ENCODE results near the gene IL20RB. TPM values are rescaled to one million over a fixed set of nuclear protein-coding genes. Genes with fewer than 3 reads are reported as not detected.

IL20RB gene
- total RNA-seq, 1 donor from 2014 or later: 3.7 TPM

DNA sequence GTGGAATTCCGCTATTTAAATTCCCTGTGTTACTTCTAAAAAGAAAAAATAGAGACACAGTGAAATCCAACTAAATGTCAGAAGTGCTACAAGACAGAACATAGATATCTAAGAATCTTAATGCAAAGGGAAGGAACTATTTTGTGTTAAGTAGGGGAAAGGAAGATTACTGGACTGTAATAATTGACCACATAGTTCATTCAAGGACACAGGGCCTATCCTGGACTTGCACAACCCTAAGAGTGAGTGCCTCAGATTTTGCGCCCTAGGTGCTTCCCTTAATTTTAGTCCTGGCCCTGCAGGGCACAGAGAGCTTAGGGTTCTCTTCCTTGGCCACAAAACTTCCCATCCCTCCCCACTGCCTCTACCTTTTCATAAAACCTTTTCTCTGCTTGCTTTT lies 3.5 kb upstream of the IL20RB start:
- Histone ChIP-seq H3K4me3 (no peak overlapping the region), H3K27me3 (no peaks in the 10 kb centered on the region), H3K27ac (no peak overlapping the region), H3K4me1 (peaks cover 25% of the 10 kb centered on the region), H3K36me3 (no peaks in the 10 kb centered on the region), H3K9me3 (no peaks in the 10 kb centered on the region)
- TF ChIP-seq, protein P1, sequence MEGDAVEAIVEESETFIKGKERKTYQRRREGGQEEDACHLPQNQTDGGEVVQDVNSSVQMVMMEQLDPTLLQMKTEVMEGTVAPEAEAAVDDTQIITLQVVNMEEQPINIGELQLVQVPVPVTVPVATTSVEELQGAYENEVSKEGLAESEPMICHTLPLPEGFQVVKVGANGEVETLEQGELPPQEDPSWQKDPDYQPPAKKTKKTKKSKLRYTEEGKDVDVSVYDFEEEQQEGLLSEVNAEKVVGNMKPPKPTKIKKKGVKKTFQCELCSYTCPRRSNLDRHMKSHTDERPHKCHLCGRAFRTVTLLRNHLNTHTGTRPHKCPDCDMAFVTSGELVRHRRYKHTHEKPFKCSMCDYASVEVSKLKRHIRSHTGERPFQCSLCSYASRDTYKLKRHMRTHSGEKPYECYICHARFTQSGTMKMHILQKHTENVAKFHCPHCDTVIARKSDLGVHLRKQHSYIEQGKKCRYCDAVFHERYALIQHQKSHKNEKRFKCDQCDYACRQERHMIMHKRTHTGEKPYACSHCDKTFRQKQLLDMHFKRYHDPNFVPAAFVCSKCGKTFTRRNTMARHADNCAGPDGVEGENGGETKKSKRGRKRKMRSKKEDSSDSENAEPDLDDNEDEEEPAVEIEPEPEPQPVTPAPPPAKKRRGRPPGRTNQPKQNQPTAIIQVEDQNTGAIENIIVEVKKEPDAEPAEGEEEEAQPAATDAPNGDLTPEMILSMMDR (IDR thresholded peaks at IDR 0.05): no peak
- ATAC-seq (peak; percentile 70), DNase-seq (no peak)
- intact Hi-C loops (cut with DNase I): no loop called here

DNA sequence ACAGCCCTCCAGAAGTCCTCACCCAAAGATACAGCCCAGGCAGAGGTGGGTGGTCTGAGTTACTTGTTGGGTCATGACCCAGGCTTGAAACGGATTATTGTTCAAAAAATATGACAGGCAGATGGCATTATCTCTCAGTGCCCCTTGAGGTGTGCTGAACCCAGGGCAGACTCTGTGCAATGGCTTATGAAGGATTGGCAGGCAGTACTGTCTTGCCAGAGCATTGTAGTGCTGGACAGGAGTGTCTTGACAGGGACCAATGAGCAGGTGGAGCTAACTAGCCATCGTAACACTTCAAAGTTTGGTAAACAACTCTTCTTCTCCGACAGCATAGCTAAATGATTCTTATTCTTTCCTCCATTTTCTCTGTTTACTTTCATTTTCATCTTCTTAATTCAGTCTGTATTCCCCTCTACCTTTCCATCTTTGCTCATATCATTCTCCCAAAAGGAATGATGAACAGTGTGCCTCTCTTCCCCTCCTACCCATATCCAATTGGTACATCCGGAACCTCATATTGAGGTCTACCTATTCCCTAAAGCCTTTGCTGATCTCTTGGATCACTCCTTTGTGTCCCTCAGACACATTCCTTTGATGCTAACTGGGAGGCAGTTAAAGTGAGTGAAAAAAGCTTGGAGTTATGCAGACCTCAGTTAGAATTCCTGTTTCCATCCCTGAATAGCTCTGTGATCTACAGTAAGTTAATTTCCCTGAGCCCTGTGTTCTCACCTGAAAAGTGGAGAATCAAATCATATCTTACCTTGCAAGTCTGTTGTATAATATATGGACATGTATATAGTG lies 2.6 kb upstream of the IL20RB start:
- DNase-seq: no peak
- Histone ChIP-seq H3K4me1 (peaks cover 16% of the 10 kb centered on the region), H3K36me3 (no peaks in the 10 kb centered on the region), H3K27ac (no peak overlapping the region), H3K4me3 (no peak overlapping the region), H3K27me3 (no peaks in the 10 kb centered on the region), H3K9me3 (no peaks in the 10 kb centered on the region)
- ATAC-seq: no peak
- intact Hi-C loops (cut with DNase I): no loop called here
- TF ChIP-seq, protein P1 (IDR thresholded peaks at IDR 0.05): no peak

DNA sequence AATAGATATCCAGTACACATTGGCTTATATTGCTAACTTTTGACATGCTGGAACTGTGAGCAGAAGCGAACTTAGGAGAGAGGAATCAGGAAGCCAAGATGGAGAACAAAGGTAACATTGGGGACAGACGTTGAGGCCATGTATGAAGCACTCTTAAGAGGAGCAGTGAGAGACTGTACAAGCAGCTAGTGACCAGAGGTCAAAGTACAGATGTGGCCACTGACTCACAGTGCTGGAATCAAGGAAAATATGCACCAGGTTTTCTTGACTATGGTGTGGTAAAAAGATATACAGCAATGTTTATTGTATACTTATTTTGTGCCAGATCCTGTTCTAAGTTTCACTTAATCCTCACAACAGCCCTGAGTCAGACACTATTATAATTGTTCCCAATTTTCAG lies 2.0 kb upstream of the IL20RB start:
- H3K27ac ChIP-seq: no peak overlapping the region
- H3K27me3 ChIP-seq: no peaks in the 10 kb centered on the region
- H3K4me1 ChIP-seq: peaks cover 12% of the 10 kb centered on the region
- no peaks in the 10 kb centered on the region for H3K9me3 ChIP-seq
- H3K36me3 ChIP-seq: no peaks in the 10 kb centered on the region
- TF ChIP-seq, protein P1 (IDR thresholded peaks at IDR 0.05): no peak
- ATAC-seq (peak; percentile 63), DNase-seq (no peak)
- intact Hi-C loops (cut with DNase I): no loop called here
- no peak overlapping the region for H3K4me3 ChIP-seq

DNA sequence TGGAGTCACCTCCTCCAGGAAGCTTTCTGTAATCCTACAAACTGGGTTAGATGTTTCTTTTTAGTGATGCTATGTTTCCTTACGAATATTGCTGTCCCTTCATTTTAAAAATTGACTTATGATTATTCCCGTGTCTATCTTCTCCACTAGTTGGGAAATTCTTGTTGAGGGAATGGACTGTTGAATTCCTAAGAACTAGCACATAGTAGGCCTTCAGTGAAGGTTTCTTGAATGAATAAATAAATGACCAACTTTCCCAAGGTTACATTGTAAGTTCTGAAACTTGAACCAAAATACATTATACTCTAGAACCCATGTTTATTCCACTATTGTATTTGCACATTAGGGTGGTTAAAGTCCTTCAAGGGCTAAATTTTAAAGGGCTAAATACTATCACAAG lies 812 bp upstream of the IL20RB start:
- Histone ChIP-seq H3K27me3 (no peaks in the 10 kb centered on the region), H3K4me1 (peaks cover 18% of the 10 kb centered on the region), H3K36me3 (no peaks in the 10 kb centered on the region), H3K4me3 (no peak overlapping the region), H3K9me3 (no peaks in the 10 kb centered on the region), H3K27ac (no peak overlapping the region)
- intact Hi-C loops (cut with DNase I): no loop called here
- ATAC-seq (no peak), DNase-seq (no peak)
- TF ChIP-seq, protein P1 (IDR thresholded peaks at IDR 0.05): no peak

DNA sequence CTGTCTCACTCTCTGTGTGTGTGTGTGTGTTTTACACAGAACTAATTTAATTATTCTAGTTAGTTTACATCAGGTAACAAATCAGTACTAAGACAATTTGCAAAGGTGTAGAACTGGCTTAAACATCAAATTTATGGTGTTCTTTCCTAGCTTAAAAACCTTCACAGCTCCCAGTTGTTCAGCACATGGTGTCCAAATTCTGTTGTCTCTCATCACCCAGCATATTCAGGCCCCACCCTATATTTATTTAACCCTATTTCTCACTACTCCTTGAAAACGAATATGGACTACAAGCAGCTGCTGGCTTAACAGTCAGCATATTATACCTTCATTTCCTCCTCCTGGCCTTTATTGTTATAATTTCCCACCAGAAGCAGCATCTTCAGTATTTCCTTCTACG lies 1.2 kb downstream of the IL20RB start:
- intact Hi-C loops (cut with DNase I): no loop called here
- no peaks in the 10 kb centered on the region for H3K9me3 ChIP-seq
- no peak for ATAC-seq
- peaks cover 18% of the 10 kb centered on the region for H3K4me1 ChIP-seq
- no peak overlapping the region for H3K4me3 ChIP-seq
- H3K27ac ChIP-seq: no peak overlapping the region
- H3K27me3 ChIP-seq: no peaks in the 10 kb centered on the region
- TF ChIP-seq, protein P1 (IDR thresholded peaks at IDR 0.05): no peak
- DNase-seq: no peak
- no peaks in the 10 kb centered on the region for H3K36me3 ChIP-seq
